Activated T-cell treated with anti-CD3 and anti-CD28 coated beads, Interleukin-2, amount 50 U/mL, for 48 hours (primary cell): ENCODE results near the gene TWSG1.
"Not testable (repeated sequence)": the region's sequence is repeated elsewhere in the genome, so short reads cannot be mapped to it uniquely, and the experiment has no call there.

Experiments used
- DNase-seq, 2 experiments: peaks; one replicate each; pipeline ENCODE4 v3.0.0-alpha.2; 2020

Gene TWSG1

GRCh38 chr18:9336827-9337226, 2.3 kb downstream of the TWSG1 start:
- DNase-seq, result no peak

GRCh38 chr18:9337873-9338272, 3.3 kb downstream of the TWSG1 start:
- no peak for DNase-seq

- no peak for DNase-seq
Observed at GRCh38 chr18:9340472-9340871, 5.9 kb downstream of the TWSG1 start.

GRCh38 chr18:9343577-9343976, 9.0 kb downstream of the TWSG1 start:
- DNase-seq, result no peak

- DNase-seq, result no peak
Observed at GRCh38 chr18:9346775-9347174, 12.2 kb downstream of the TWSG1 start.

- no peak for DNase-seq
Observed at GRCh38 chr18:9348079-9348671, 13.6 kb downstream of the TWSG1 start.

- DNase-seq, result no peak
Observed at GRCh38 chr18:9348766-9349165, 14.2 kb downstream of the TWSG1 start.

GRCh38 chr18:9353596-9353995, 19.0 kb downstream of the TWSG1 start:
- no peak for DNase-seq

- DNase-seq, result no peak
Observed at GRCh38 chr18:9354256-9354655, 19.7 kb downstream of the TWSG1 start.

- no peak for DNase-seq
Observed at GRCh38 chr18:9356976-9357375, 22.4 kb downstream of the TWSG1 start.

GRCh38 chr18:9359796-9360195, 25.2 kb downstream of the TWSG1 start:
- no peak for DNase-seq

- DNase-seq, result no peak
Observed at GRCh38 chr18:9361191-9361590, 26.6 kb downstream of the TWSG1 start.

GRCh38 chr18:9362869-9363268, 28.3 kb downstream of the TWSG1 start:
- no peak for DNase-seq

- no peak for DNase-seq
Observed at GRCh38 chr18:9364242-9364641, 29.7 kb downstream of the TWSG1 start.

GRCh38 chr18:9365406-9365805, 30.8 kb downstream of the TWSG1 start:
- no peak for DNase-seq

GRCh38 chr18:9366126-9366714, 31.6 kb downstream of the TWSG1 start:
- DNase-seq, result no peak

GRCh38 chr18:9373254-9373653, 38.7 kb downstream of the TWSG1 start:
- DNase-seq, result not testable (repeated sequence)

GRCh38 chr18:9379118-9379517, 44.5 kb downstream of the TWSG1 start:
- DNase-seq, result no peak

GRCh38 chr18:9380101-9380500, 45.5 kb downstream of the TWSG1 start:
- DNase-seq, result no peak

GRCh38 chr18:9380621-9381395, 46.2 kb downstream of the TWSG1 start:
- DNase-seq, result no peak

GRCh38 chr18:9386879-9387278, 52.3 kb downstream of the TWSG1 start:
- DNase-seq, result no peak

- DNase-seq, result no peak
Observed at GRCh38 chr18:9387891-9388290, 53.3 kb downstream of the TWSG1 start.

- DNase-seq, result no peak
Observed at GRCh38 chr18:9389706-9390105, 55.1 kb downstream of the TWSG1 start.

- no peak for DNase-seq
Observed at GRCh38 chr18:9392726-9393125, 58.2 kb downstream of the TWSG1 start.
